ENCODE results near the gene ZNF710.

DNA sequence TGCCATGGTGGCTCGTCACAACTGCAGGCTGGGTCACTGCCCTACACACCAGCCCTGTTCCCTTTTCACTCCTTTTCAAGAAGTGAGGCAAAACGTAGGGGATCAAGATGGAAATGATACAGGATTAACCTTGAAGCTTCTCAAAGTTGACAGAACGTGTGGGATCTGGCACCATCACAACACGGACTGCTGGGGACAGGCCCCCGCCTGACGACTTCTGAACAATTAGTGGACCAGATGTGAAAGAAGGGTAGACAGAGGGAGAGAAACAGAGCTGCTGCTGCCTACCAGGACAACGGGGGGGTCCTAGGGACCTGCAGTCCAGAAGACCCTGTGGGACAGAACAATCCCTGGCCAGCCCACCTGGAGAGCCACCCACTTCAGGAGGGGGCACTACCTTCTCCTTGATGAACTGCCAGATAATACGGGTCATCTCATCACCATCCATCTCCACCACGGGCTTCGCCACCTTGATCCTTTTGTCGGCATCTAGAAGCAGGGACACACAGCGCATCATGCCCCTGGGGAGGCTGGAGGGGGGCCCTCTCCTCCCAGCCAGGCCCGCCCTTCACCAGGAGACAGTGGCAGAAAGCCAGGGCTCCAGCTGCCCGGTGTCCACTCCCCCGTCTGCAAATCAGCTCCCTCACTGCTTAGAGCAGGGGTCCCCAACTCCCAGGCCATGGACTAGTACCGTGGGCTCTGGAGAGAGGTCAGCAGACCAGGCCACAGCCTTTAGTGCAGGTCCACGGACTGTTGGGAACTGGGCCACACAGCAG, 90.2 kb downstream of the ZNF710 start:
- TF ChIP-seq, protein P1, sequence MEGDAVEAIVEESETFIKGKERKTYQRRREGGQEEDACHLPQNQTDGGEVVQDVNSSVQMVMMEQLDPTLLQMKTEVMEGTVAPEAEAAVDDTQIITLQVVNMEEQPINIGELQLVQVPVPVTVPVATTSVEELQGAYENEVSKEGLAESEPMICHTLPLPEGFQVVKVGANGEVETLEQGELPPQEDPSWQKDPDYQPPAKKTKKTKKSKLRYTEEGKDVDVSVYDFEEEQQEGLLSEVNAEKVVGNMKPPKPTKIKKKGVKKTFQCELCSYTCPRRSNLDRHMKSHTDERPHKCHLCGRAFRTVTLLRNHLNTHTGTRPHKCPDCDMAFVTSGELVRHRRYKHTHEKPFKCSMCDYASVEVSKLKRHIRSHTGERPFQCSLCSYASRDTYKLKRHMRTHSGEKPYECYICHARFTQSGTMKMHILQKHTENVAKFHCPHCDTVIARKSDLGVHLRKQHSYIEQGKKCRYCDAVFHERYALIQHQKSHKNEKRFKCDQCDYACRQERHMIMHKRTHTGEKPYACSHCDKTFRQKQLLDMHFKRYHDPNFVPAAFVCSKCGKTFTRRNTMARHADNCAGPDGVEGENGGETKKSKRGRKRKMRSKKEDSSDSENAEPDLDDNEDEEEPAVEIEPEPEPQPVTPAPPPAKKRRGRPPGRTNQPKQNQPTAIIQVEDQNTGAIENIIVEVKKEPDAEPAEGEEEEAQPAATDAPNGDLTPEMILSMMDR (conservative IDR thresholded peaks at IDR 0.05; ENCODE audit: low read length), result no peak
- no peak for TF ChIP-seq EZH2phosphoT487 (IDR thresholded peaks at IDR 0.05; ENCODE audit: borderline replicate concordance)
